ENCODE data around the gene RPS26.
"Not testable (repeated sequence)": the region's sequence is repeated elsewhere in the genome, so short reads cannot be mapped to it uniquely, and the experiment has no call there.

The RPS26 gene

DNA sequence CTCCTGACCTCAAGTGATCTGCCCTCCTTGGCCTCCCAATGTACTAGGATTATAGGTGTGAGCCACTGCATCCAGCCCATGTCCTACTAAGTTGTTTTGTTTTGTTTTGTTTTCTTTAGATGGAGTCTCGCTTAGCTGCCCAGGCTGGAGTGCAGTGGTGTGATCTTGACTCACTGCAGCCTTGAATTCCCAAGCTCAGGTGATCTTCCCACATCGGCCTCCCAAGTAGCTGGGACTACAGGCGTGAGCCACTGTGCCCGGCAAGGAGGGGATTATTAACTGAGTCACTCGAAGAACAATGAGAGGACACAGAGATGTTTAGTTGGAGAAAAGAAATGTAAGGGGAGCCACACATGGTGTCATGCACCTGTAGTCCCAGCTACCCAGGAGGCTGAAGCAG, 20.3 kb downstream of the RPS26 start:
- no peak overlapping the region for H3K27ac ChIP-seq (ENCODE audit: low read depth, low read length)
- no peak overlapping the region for H3K4me3 ChIP-seq (ENCODE audit: low read length)
- no peak overlapping the region for H3K9ac ChIP-seq (ENCODE audit: low read length)
- H3K36me3 ChIP-seq (ENCODE audit: control insufficient read depth, insufficient read depth, low read length) = no peaks in the 10 kb centered on the region
- H3K4me1 ChIP-seq (ENCODE audit: control insufficient read depth, insufficient read depth, low read length) = no peaks in the 10 kb centered on the region
- H3K27me3 ChIP-seq (ENCODE audit: control insufficient read depth, insufficient read depth, low read length) = no peaks in the 10 kb centered on the region

DNA sequence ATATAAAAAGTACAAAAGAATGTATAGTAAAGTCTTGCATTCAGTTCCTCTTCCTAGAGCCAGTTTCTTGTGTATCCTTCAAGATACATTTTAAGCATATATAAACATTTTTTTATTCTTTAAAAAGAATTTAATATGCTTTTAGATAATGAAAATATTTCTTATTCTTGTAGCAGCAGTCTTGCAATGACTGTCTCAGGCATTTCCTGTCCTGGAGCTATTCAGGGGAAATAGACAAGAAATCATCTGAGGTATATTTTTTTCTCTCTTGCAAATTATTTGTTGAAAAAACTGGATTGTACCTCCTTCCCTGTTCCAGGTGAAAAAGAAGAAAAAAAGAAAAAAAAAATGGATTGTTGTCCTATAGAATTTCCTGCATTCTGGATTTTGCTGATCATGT, 21.3 kb downstream of the RPS26 start:
- no peaks in the 10 kb centered on the region for H3K27me3 ChIP-seq (ENCODE audit: control insufficient read depth, insufficient read depth, low read length)
- no peaks in the 10 kb centered on the region for H3K36me3 ChIP-seq (ENCODE audit: control insufficient read depth, insufficient read depth, low read length)
- H3K4me1 ChIP-seq (ENCODE audit: control insufficient read depth, insufficient read depth, low read length) = no peaks in the 10 kb centered on the region
- no peak overlapping the region for H3K27ac ChIP-seq (ENCODE audit: low read depth, low read length)
- H3K4me3 ChIP-seq (ENCODE audit: low read length) = no peak overlapping the region
- no peak overlapping the region for H3K9ac ChIP-seq (ENCODE audit: low read length)

- no peaks in the 10 kb centered on the region for H3K4me1 ChIP-seq (ENCODE audit: control insufficient read depth, insufficient read depth, low read length)
Observed at GRCh38 chr12:56071648-56072047, 29.9 kb downstream of the RPS26 start.

GRCh38 chr12:56074396-56074795, 32.7 kb downstream of the RPS26 start:
- Histone ChIP-seq H3K36me3 (ENCODE audit: control insufficient read depth, insufficient read depth, low read length) (no peaks in the 10 kb centered on the region), H3K4me1 (ENCODE audit: control insufficient read depth, insufficient read depth, low read length) (no peaks in the 10 kb centered on the region), H3K4me3 (ENCODE audit: low read length) (no peak overlapping the region), H3K27ac (ENCODE audit: low read depth, low read length) (no peak overlapping the region), H3K9ac (ENCODE audit: low read length) (no peak overlapping the region), H3K27me3 (ENCODE audit: control insufficient read depth, insufficient read depth, low read length) (no peaks in the 10 kb centered on the region)

More at GRCh38 chr12:56071648-56072047, 29.9 kb downstream of the RPS26 start:
- Histone ChIP-seq H3K9ac (ENCODE audit: low read length) (no peak overlapping the region), H3K27me3 (ENCODE audit: control insufficient read depth, insufficient read depth, low read length) (no peaks in the 10 kb centered on the region), H3K27ac (ENCODE audit: low read depth, low read length) (no peak overlapping the region), H3K36me3 (ENCODE audit: control insufficient read depth, insufficient read depth, low read length) (no peaks in the 10 kb centered on the region), H3K4me3 (ENCODE audit: low read length) (no peak overlapping the region)

DNA sequence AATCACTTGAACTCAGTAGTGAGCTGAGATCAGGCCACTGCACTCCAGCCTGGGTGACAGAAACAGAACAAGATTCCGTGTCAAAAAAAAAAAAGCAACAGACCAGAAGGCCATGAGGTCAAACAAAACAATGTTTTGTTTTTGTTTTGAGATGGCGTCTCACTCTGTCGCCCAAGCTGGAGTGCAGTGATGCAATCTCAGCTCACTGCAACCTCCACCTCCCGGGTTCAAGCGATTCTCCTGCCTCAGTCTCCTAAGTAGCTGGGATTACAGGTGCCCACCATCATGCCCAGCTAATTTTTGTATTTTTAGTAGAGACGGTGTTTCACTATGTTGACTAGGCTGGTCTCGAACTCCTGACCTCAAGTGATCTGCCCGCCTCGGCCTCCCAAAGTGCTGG, 36.2 kb downstream of the RPS26 start:
- H3K4me3 ChIP-seq (ENCODE audit: low read length); H3K9ac ChIP-seq (ENCODE audit: low read length); H3K36me3 ChIP-seq (ENCODE audit: control insufficient read depth, insufficient read depth, low read length); H3K4me1 ChIP-seq (ENCODE audit: control insufficient read depth, insufficient read depth, low read length); H3K27me3 ChIP-seq (ENCODE audit: control insufficient read depth, insufficient read depth, low read length); H3K27ac ChIP-seq (ENCODE audit: low read depth, low read length): not testable (repeated sequence)

DNA sequence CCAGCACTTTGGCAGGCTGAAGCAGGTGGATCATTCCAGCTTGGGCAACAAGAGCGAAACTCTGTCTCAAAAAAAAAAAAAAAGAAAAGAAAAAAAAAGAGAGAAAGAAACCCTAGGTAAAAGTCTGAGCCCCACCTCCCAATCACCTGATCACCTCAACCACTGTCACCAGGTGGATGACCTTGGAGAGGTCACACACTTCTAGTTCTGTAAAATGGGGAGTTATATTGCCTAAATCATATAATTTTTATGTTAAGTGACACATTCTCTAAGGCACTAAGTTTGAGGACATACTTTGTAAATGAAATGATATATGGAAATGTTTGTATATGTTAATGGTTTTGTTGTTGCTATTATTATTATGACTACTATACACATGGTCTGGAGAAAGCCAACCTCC, 36.7 kb downstream of the RPS26 start:
- no peak overlapping the region for H3K27ac ChIP-seq (ENCODE audit: low read depth, low read length)
- no peak overlapping the region for H3K4me3 ChIP-seq (ENCODE audit: low read length)
- no peaks in the 10 kb centered on the region for H3K36me3 ChIP-seq (ENCODE audit: control insufficient read depth, insufficient read depth, low read length)
- H3K9ac ChIP-seq (ENCODE audit: low read length) = no peak overlapping the region
- H3K4me1 ChIP-seq (ENCODE audit: control insufficient read depth, insufficient read depth, low read length) = no peaks in the 10 kb centered on the region
- no peaks in the 10 kb centered on the region for H3K27me3 ChIP-seq (ENCODE audit: control insufficient read depth, insufficient read depth, low read length)

DNA sequence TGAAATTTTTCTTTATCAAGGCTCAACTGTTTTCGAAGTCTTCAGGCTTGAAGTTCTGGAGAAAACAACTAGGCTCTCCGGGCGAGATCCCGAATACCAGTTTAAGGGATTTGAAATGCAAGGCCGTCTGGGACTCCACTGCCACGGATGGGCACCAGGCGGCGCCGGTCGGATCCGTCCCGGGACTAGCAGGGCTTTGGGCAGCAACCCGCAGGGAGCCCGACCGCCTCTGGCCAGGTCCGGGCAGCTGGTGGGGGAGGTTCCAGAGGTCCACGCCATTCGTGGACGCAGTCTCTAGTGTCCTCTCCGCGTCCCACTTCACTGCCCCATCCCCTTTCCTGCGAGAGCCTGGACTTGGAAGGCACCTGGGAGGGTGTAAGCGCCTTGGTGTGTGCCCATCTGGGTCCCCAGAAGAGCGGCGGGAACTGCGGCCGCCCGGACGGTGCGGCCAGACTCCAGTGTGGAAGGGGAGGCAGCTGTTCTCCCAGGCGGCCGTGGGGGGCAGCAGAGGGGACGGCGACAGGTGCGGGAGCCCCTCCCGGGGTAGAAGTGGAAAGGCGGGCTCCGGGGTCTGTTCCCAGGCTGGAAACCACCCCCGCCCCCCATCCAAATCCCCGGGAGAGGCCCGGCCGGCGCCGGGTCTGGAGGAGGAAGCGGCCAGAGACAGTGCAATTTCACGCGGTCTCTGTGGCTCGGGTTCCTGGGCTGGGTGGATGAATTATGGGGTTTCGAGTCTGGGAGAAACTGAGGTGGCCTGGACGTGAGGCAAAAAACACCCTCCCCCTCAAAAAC, 37.4 kb downstream of the RPS26 start:
- peak overlapping the region; percentile 72 for H3K4me3 ChIP-seq (ENCODE audit: low read length)
- H3K27ac ChIP-seq (ENCODE audit: low read depth, low read length) = no peak overlapping the region
- no peaks in the 10 kb centered on the region for H3K4me1 ChIP-seq (ENCODE audit: control insufficient read depth, insufficient read depth, low read length)

GRCh38 chr12:56079723-56080555, 38.2 kb downstream of the RPS26 start, which contains the start of gene ERBB3:
Gene ERBB3, plus strand, starts transcription at chr12:56080165. Its CDS starts 136 bp downstream, at chr12:56080301.
- Histone ChIP-seq H3K4me3 (ENCODE audit: low read length) (peak within 1 kb of the TSS; percentile 72), H3K27me3 (ENCODE audit: control insufficient read depth, insufficient read depth, low read length) (no peaks in the 10 kb centered on the region), H3K4me1 (ENCODE audit: control insufficient read depth, insufficient read depth, low read length) (no peaks in the 10 kb centered on the region), H3K36me3 (ENCODE audit: control insufficient read depth, insufficient read depth, low read length) (peaks cover 2% of the 10 kb centered on the region), H3K27ac (ENCODE audit: low read depth, low read length) (peak within 1 kb of the TSS; percentile 61), H3K9ac (ENCODE audit: low read length) (peak within 1 kb of the TSS; percentile 75)

More for the DNA sequence above, 37.4 kb downstream of the RPS26 start:
- H3K27me3 ChIP-seq (ENCODE audit: control insufficient read depth, insufficient read depth, low read length) = no peaks in the 10 kb centered on the region
- peaks cover 2% of the 10 kb centered on the region for H3K36me3 ChIP-seq (ENCODE audit: control insufficient read depth, insufficient read depth, low read length)
- H3K9ac ChIP-seq (ENCODE audit: low read length) = peak overlapping the region; percentile 35

DNA sequence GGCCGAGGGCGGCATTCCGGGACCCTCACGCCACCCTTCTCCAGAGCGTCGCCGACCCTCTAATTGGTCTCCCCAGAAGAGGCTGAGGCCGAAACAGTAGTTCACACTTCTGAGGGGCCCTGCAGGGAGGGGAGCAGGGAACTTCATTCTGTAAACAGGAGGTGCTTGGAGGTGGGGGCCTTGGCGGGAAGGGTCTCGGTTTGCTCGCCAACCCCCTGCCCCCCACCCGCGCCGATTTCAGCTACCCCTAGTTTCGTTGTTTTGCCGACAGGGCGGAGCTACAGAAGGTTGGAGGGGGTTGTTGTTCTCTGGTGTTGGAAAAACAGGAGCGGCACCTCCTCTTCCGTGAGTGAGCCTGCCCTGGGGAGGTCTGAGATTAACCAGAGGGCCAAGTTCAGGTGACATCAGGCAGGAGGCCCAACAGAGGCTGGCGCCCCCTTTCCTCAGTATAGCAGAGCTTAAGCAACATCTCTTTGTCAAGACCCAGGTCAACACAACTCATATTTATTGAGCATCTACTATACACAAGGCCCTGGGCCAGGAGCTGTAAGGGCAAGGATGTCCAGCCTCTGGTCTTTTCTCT, 38.9 kb downstream of the RPS26 start:
- Histone ChIP-seq H3K27ac (ENCODE audit: low read depth, low read length) (peak overlapping the region; percentile 61), H3K4me3 (ENCODE audit: low read length) (peak overlapping the region; percentile 72)

GRCh38 chr12:56081393-56082347, 40.0 kb downstream of the RPS26 start:
- Histone ChIP-seq H3K36me3 (ENCODE audit: control insufficient read depth, insufficient read depth, low read length) (peaks cover 2% of the 10 kb centered on the region), H3K27ac (ENCODE audit: low read depth, low read length) (no peak overlapping the region), H3K4me1 (ENCODE audit: control insufficient read depth, insufficient read depth, low read length) (no peaks in the 10 kb centered on the region), H3K4me3 (ENCODE audit: low read length) (peak overlapping the region; percentile 72), H3K9ac (ENCODE audit: low read length) (peak overlapping the region; percentile 75), H3K27me3 (ENCODE audit: control insufficient read depth, insufficient read depth, low read length) (no peaks in the 10 kb centered on the region)

More for the DNA sequence above, 38.9 kb downstream of the RPS26 start:
- Histone ChIP-seq H3K27me3 (ENCODE audit: control insufficient read depth, insufficient read depth, low read length) (no peaks in the 10 kb centered on the region), H3K4me1 (ENCODE audit: control insufficient read depth, insufficient read depth, low read length) (no peaks in the 10 kb centered on the region), H3K9ac (ENCODE audit: low read length) (peak overlapping the region; percentile 75), H3K36me3 (ENCODE audit: control insufficient read depth, insufficient read depth, low read length) (peaks cover 2% of the 10 kb centered on the region)

GRCh38 chr12:56082382-56082781, 40.7 kb downstream of the RPS26 start:
- H3K4me1 ChIP-seq (ENCODE audit: control insufficient read depth, insufficient read depth, low read length) = no peaks in the 10 kb centered on the region
- H3K27ac ChIP-seq (ENCODE audit: low read depth, low read length) = no peak overlapping the region
- peaks cover 2% of the 10 kb centered on the region for H3K36me3 ChIP-seq (ENCODE audit: control insufficient read depth, insufficient read depth, low read length)
- no peak overlapping the region for H3K9ac ChIP-seq (ENCODE audit: low read length)
- no peaks in the 10 kb centered on the region for H3K27me3 ChIP-seq (ENCODE audit: control insufficient read depth, insufficient read depth, low read length)
- H3K4me3 ChIP-seq (ENCODE audit: low read length) = peak overlapping the region; percentile 72

All from rectal smooth muscle tissue (tissue), 1 donor.